GM18520 (cell line): Measurements from ENCODE around the gene GPR160.

Experiments used
- ATAC-seq: cut with Tn5 transposase; IDR thresholded peaks from one replicate; pipeline ENCODE4 v1.9.1; 2021; ENCODE audit not compliant: unreplicated experiment

GPR160 gene

GRCh38 chr3:170063691-170064090, 25.9 kb downstream of the GPR160 start:
- no peak for ATAC-seq

GRCh38 chr3:170064108-170064507, 26.3 kb downstream of the GPR160 start:
- ATAC-seq: no peak

GRCh38 chr3:170075441-170076091, 37.8 kb downstream of the GPR160 start:
- no peak for ATAC-seq

- no peak for ATAC-seq
Observed at GRCh38 chr3:170076715-170077238, 39.0 kb downstream of the GPR160 start.

GRCh38 chr3:170077361-170077760, 39.6 kb downstream of the GPR160 start:
- no peak for ATAC-seq

- ATAC-seq: no peak
Observed at GRCh38 chr3:170078620-170079281, 41.0 kb downstream of the GPR160 start.

GRCh38 chr3:170079536-170080165, 41.9 kb downstream of the GPR160 start:
- ATAC-seq: no peak

- no peak for ATAC-seq
Observed at GRCh38 chr3:170080605-170081004, 42.8 kb downstream of the GPR160 start.

- no peak for ATAC-seq
Observed at GRCh38 chr3:170081079-170081741, 43.4 kb downstream of the GPR160 start.

GRCh38 chr3:170083343-170083742, 45.5 kb downstream of the GPR160 start:
- ATAC-seq: no peak

GRCh38 chr3:170085396-170085795, 47.6 kb downstream of the GPR160 start:
- no peak for ATAC-seq

GRCh38 chr3:170089862-170090600, 52.2 kb downstream of the GPR160 start:
- no peak for ATAC-seq

GRCh38 chr3:170090601-170090981, 52.8 kb downstream of the GPR160 start:
- no peak for ATAC-seq

- no peak for ATAC-seq
Observed at GRCh38 chr3:170092907-170093306, 55.1 kb downstream of the GPR160 start.

- ATAC-seq: no peak
Observed at GRCh38 chr3:170095771-170096170, 58.0 kb downstream of the GPR160 start.

GRCh38 chr3:170096342-170096741, 58.5 kb downstream of the GPR160 start:
- no peak for ATAC-seq

- ATAC-seq: no peak
Observed at GRCh38 chr3:170098753-170099152, 61.0 kb downstream of the GPR160 start.

- ATAC-seq: no peak
Observed at GRCh38 chr3:170100944-170101343, 63.1 kb downstream of the GPR160 start.

- ATAC-seq: no peak
Observed at GRCh38 chr3:170102431-170102830, 64.6 kb downstream of the GPR160 start.

GRCh38 chr3:170107941-170108340, 70.1 kb downstream of the GPR160 start:
- no peak for ATAC-seq

GRCh38 chr3:170108955-170109354, 71.2 kb downstream of the GPR160 start:
- no peak for ATAC-seq
